Measurements from ENCODE around the gene KRTAP10-4.

- TF ChIP-seq CTCF (IDR thresholded peaks at IDR 0.05; ENCODE audit: poor library complexity) (no peak), EZH2 (IDR thresholded peaks at IDR 0.05; ENCODE audit: borderline replicate concordance) (no peak)
These were observed 8.5 kb downstream of the KRTAP10-4 start for GRCh38 chr21:44582055-44582454.
